Sigmoid colon (tissue), 7 donors: ENCODE results near the gene KLC4. TPM values are rescaled to one million over a fixed set of nuclear protein-coding genes. Genes with fewer than 3 reads are reported as not detected.
A peak's percentile ranks its signal among the peaks of the same experiment; 100 is the strongest.

ENCODE experiments used
- DNase-seq: peaks from one replicate; pipeline ENCODE4 v3.0.0-alpha.2; 2019
- H3K27ac ChIP-seq, 4 donors: fragments of 200-600 bp; sonication (generic); one replicate each; pipeline ENCODE4 v1.5.1; 2016 to 2019; ENCODE audit warnings: mild to moderate bottlenecking in 1 of 4
- H3K27me3 ChIP-seq, 3 donors: fragments of 200-600 bp; sonication (generic); one replicate each; pipeline ENCODE4 v1.5.1; 2019; ENCODE audit warnings: mild to moderate bottlenecking in 1 of 3
- H3K36me3 ChIP-seq, 4 donors: fragments of 200-600 bp; sonication (generic); one replicate each; pipeline ENCODE4 v1.5.1; 2016 to 2019
- H3K4me1 ChIP-seq, 4 donors: fragments of 200-600 bp; sonication (generic); one replicate each; pipeline ENCODE4 v1.5.1; 2017 to 2019
- H3K4me3 ChIP-seq, 4 donors: fragments of 200-600 bp; sonication (generic); one replicate each; pipeline ENCODE4 v1.5.1; 2017 to 2019; ENCODE audit warnings: mild to moderate bottlenecking in 2 of 4, moderate library complexity in 1 of 4
- H3K9me3 ChIP-seq, 4 donors: fragments of 200-600 bp in 3 of 4; sonication (generic) in 3 of 4; one replicate each; pipeline versions ENCODE4 v1.5.1 to v1.6.1; 2013 to 2019
- EP300 ChIP-seq, 4 donors: sonication (generic); formaldehyde crosslinking; IDR thresholded peaks; one replicate each; pipeline ENCODE4 v1.6.1; 2017; ENCODE audit warnings: antibody characterized with exemption in 4 of 4
- POLR2A ChIP-seq, 2 donors: fragments of 450-650 bp; IDR thresholded peaks; one replicate each; pipeline ENCODE4 v1.6.1; 2016; ENCODE audit warnings: antibody characterized with exemption in 2 of 2, mild to moderate bottlenecking in 2 of 2, moderate library complexity in 2 of 2
- POLR2AphosphoS5 ChIP-seq, 4 donors: sonication (generic); formaldehyde crosslinking; IDR thresholded peaks; one replicate each; pipeline ENCODE4 v1.6.1; 2017; ENCODE audit warnings: antibody characterized with exemption in 4 of 4
- WGBS, 2 donors: extraction: QIAGEN DNeasy Blood & Tissue Kit; methylation state at CpG; one replicate each; pipeline ENCODE4 v1.1.7; 2013; 5-methylcytosine and 5-hydroxymethylcytosine counted together
- intact Hi-C: fragments of 100-400 bp; cut with DNase I; formaldehyde crosslinking; loops from one replicate; pipeline ENCODE4 v1.15.1; 2023
- polyA plus RNA-seq, 3 donors: library from polyadenylated mRNA; stranded (reverse); fragments of 200-250 nt; gene quantifications; one replicate each; pipeline ENCODE4 v1.2.3, GENCODE V29; 2013
- total RNA-seq, 4 donors: library from RNA; depleted of rRNA; stranded (reverse); fragments of >200 nt; gene quantifications; one replicate each; pipeline ENCODE4 v1.1.0, GENCODE V29; 2016
- TF ChIP-seq, protein P1 (sequence below), 4 experiments: fragments of 450-650 bp in 3 of 4; fragments of 200-600 bp in 1 of 4; IDR thresholded peaks; one replicate each; pipeline ENCODE4 v1.5.1; 2016 to 2019; ENCODE audit warnings: antibody characterized with exemption in 4 of 4, mild to moderate bottlenecking in 3 of 4, moderate library complexity in 2 of 4
- donor health status: healthy with polysubstance abuse.
- donor health status: Bipolar disorder and iron deficiency.
- donor health status: healthy.

The KLC4 gene
- total and polyA plus RNA-seq, 7 donors, result 23.2 to 116 (median 44.9) TPM

DNA sequence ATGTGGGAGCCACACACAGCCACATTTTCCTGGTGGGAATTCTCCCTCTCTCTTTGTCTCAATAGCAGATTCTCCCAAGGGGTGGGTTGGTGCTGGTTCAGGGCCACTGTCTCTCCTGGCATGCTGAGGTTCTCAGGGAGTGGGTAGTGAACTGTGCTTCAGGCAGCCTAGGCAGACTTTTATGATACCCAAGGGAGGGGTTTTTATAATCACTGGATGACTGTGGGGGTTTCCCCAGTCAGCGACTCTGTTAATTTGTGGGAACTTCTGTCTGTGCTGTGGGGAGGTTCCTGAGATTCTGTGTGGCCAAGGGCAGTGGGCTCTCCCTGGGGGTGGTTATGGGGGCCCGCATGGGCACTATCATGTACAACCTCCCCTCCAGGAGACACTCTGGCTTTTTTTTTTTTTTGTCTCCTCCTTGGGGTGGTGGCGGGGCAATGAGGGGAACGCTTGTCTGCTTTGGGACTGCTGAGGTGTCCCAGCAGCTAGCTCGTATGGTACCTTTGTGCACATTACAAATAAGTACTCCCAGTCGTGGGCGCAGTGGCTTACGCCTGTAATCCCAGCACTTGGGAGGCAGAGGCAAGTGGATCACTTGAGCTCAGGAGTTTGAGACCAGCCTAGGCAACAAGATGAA is 26.7 kb downstream of the KLC4 start:
- H3K36me3 ChIP-seq, result no peaks in the 10 kb centered on the region
- intact Hi-C loops, result no loop called here
- no peak for DNase-seq
- WGBS, 2 donors, result 30 to 63% methylated on average over 8 of the region's 8 CpGs
- H3K27ac ChIP-seq, result no peak overlapping the region
- no peak overlapping the region for H3K4me3 ChIP-seq
- no peaks in the 10 kb centered on the region for H3K9me3 ChIP-seq
- H3K4me1 ChIP-seq, result no peaks in the 10 kb centered on the region
- TF ChIP-seq POLR2AphosphoS5 (IDR thresholded peaks at IDR 0.05) (no peak), EP300 (IDR thresholded peaks at IDR 0.05) (no peak)
- TF ChIP-seq, protein P1, sequence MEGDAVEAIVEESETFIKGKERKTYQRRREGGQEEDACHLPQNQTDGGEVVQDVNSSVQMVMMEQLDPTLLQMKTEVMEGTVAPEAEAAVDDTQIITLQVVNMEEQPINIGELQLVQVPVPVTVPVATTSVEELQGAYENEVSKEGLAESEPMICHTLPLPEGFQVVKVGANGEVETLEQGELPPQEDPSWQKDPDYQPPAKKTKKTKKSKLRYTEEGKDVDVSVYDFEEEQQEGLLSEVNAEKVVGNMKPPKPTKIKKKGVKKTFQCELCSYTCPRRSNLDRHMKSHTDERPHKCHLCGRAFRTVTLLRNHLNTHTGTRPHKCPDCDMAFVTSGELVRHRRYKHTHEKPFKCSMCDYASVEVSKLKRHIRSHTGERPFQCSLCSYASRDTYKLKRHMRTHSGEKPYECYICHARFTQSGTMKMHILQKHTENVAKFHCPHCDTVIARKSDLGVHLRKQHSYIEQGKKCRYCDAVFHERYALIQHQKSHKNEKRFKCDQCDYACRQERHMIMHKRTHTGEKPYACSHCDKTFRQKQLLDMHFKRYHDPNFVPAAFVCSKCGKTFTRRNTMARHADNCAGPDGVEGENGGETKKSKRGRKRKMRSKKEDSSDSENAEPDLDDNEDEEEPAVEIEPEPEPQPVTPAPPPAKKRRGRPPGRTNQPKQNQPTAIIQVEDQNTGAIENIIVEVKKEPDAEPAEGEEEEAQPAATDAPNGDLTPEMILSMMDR (IDR thresholded peaks at IDR 0.05), result no peak
- no peaks in the 10 kb centered on the region for H3K27me3 ChIP-seq

- Histone ChIP-seq H3K36me3 (no peaks in the 10 kb centered on the region), H3K4me3 (no peak overlapping the region), H3K27ac (no peak overlapping the region), H3K4me1 (peaks cover 0 to 5% (median 2%) of the 10 kb centered on the region in 4 donors), H3K27me3 (no peaks in the 10 kb centered on the region), H3K9me3 (no peaks in the 10 kb centered on the region)
- intact Hi-C loops, result no loop called here
- TF ChIP-seq, protein P1 (IDR thresholded peaks at IDR 0.05), result no peak
- TF ChIP-seq EP300 (IDR thresholded peaks at IDR 0.05) (no peak), POLR2A (IDR thresholded peaks at IDR 0.05) (no peak), POLR2AphosphoS5 (IDR thresholded peaks at IDR 0.05) (no peak)
- no peak for DNase-seq
- 90% methylated on average over 4 of the region's 4 CpGs for WGBS, 2 donors
Observed at GRCh38 chr6:43088654-43089056, 29.2 kb downstream of the KLC4 start.

- no peak for DNase-seq
- no peaks in the 10 kb centered on the region for H3K27me3 ChIP-seq
- intact Hi-C loops, result no loop called here
- H3K36me3 ChIP-seq, result no peaks in the 10 kb centered on the region
- no peak for TF ChIP-seq EP300 (IDR thresholded peaks at IDR 0.05)
- no peak for TF ChIP-seq POLR2AphosphoS5 (IDR thresholded peaks at IDR 0.05)
- TF ChIP-seq POLR2A (IDR thresholded peaks at IDR 0.05), result no peak
- TF ChIP-seq, protein P1 (IDR thresholded peaks at IDR 0.05), result no peak
- H3K9me3 ChIP-seq, result no peaks in the 10 kb centered on the region
- 23 to 56% methylated on average over 4 of the region's 4 CpGs for WGBS, 2 donors
- H3K4me3 ChIP-seq, result no peak overlapping the region
- peaks cover 0 to 10% (median 4%) of the 10 kb centered on the region in 4 donors for H3K4me1 ChIP-seq
- peak overlapping the region in 1 of 4 donors; percentile 14 for H3K27ac ChIP-seq
Observed at GRCh38 chr6:43089467-43089866, 30.0 kb downstream of the KLC4 start.

DNA sequence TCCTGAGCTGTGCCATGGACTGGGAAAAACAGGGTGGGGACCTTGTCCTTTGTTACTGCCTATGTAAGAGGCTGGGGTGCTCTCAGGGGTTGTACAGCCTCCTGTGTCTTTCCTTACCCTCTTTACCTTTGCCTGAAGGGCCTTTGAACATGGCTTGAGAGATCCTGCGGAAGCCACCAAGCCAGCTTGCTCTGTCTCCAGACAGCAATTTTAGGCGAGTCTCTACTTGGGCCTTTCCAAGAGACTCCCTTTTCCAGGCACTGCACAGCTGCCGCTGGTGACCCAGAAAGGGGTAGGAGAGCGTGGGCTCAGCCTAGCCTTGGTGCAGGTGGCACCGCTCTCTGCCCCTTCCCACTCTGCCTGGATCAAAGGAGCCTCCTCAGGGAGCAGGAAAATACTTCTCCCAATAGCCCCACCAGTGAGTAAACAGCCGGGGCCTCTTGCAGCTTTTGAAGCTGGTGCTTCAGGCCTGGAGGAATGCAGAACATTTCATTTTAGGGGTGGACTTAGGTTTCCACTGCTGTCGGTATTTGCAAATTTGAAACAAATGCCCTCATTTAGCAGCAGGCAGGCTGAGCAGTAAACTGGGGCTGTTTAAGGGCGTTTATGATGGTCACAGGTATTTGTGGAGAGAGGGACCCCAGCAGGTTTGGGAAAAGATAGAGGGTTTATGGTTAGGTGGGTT is 30.6 kb downstream of the KLC4 start:
- WGBS, 2 donors, result 25 to 67% methylated on average over 8 of the region's 8 CpGs
- TF ChIP-seq, protein P1 (IDR thresholded peaks at IDR 0.05), result no peak
- no peak for TF ChIP-seq POLR2A (IDR thresholded peaks at IDR 0.05)
- TF ChIP-seq EP300 (IDR thresholded peaks at IDR 0.05), result no peak
- TF ChIP-seq POLR2AphosphoS5 (IDR thresholded peaks at IDR 0.05), result no peak
- H3K36me3 ChIP-seq, result no peaks in the 10 kb centered on the region
- peak overlapping the region in 1 of 4 donors; percentile 14 for H3K27ac ChIP-seq
- H3K27me3 ChIP-seq, result no peaks in the 10 kb centered on the region
- intact Hi-C loops, result no loop called here
- H3K4me1 ChIP-seq, result peaks cover 0 to 12% (median 5%) of the 10 kb centered on the region in 4 donors
- H3K9me3 ChIP-seq, result no peaks in the 10 kb centered on the region
- DNase-seq, result no peak
- H3K4me3 ChIP-seq, result no peak overlapping the region
